KBM-7 (cell line): ENCODE data around the gene RNF26.

ENCODE experiments used
- DNase-seq: peaks from one replicate; pipeline ENCODE4 v3.0.0-alpha.2; 2015
- in situ Hi-C: fragments of 300-500 bp; cut with MboI; formaldehyde crosslinking; loops from 2 replicates; pipeline ENCODE4 v1.14.3; 2020; ENCODE audit warnings: low sequenced_read_pairs, low pct_unique_long_range_greater_than_20kb, mixed read lengths

Gene RNF26

GRCh38 chr11:119335091-119335654 lies 846 bp downstream of the RNF26 start:
- in situ Hi-C loops, result no loop called here
- no peak for DNase-seq

GRCh38 chr11:119335655-119336543 lies 1.6 kb downstream of the RNF26 start:
- no peak for DNase-seq

GRCh38 chr11:119336744-119337469 lies 2.6 kb downstream of the RNF26 start:
- DNase-seq, result no peak
- in situ Hi-C loops, result no loop called here

More at GRCh38 chr11:119335655-119336543, 1.6 kb downstream of the RNF26 start:
- in situ Hi-C loops, result no loop called here

GRCh38 chr11:119337581-119338317 lies 3.4 kb downstream of the RNF26 start:
- DNase-seq, result no peak
- in situ Hi-C loops, result no loop called here

GRCh38 chr11:119338318-119338890 lies 4.1 kb downstream of the RNF26 start:
- in situ Hi-C loops, result no loop called here
- DNase-seq, result peak; percentile 79

GRCh38 chr11:119338965-119339588 lies 4.8 kb downstream of the RNF26 start:
- in situ Hi-C loops, result no loop called here
- no peak for DNase-seq

- in situ Hi-C loops, result no loop called here
Measured at GRCh38 chr11:119339589-119340334, 5.4 kb downstream of the RNF26 start.

GRCh38 chr11:119340335-119341221 lies 6.3 kb downstream of the RNF26 start, which contains the start of gene C1QTNF5:
TSS of gene C1QTNF5 (minus strand) at chr11:119340883. CDS start at chr11:119340397, 486 bp downstream.
- DNase-seq, result no peak
- in situ Hi-C loops, result no loop called here

More at GRCh38 chr11:119339589-119340334, 5.4 kb downstream of the RNF26 start:
- DNase-seq, result no peak

GRCh38 chr11:119341222-119342022 lies 7.1 kb downstream of the RNF26 start:
- DNase-seq, result no peak
- in situ Hi-C loops, result no loop called here

- in situ Hi-C loops, result no loop called here
- no peak for DNase-seq
Measured at GRCh38 chr11:119342023-119342300, 7.6 kb downstream of the RNF26 start.

GRCh38 chr11:119342362-119343130 lies 8.2 kb downstream of the RNF26 start:
- DNase-seq, result no peak
- in situ Hi-C loops, result no loop called here

GRCh38 chr11:119343726-119344125 lies 9.4 kb downstream of the RNF26 start:
- DNase-seq, result no peak
- in situ Hi-C loops, result no loop called here

GRCh38 chr11:119344291-119345010 lies 10.1 kb downstream of the RNF26 start:
- in situ Hi-C loops, result no loop called here
- no peak for DNase-seq

GRCh38 chr11:119345685-119346084 lies 11.4 kb downstream of the RNF26 start:
- in situ Hi-C loops, result no loop called here

GRCh38 chr11:119346605-119347004 lies 12.3 kb downstream of the RNF26 start, which contains the start of gene MFRP:
TSS of gene MFRP (minus strand) at chr11:119346705. CDS start at chr11:119346513, 192 bp downstream.
- DNase-seq, result no peak
- in situ Hi-C loops, result no loop called here

More at GRCh38 chr11:119345685-119346084, 11.4 kb downstream of the RNF26 start:
- no peak for DNase-seq
